ENCODE data around the gene AGBL5.
A peak's percentile ranks its signal among the peaks of the same experiment; 100 is the strongest.

Gene AGBL5

DNA sequence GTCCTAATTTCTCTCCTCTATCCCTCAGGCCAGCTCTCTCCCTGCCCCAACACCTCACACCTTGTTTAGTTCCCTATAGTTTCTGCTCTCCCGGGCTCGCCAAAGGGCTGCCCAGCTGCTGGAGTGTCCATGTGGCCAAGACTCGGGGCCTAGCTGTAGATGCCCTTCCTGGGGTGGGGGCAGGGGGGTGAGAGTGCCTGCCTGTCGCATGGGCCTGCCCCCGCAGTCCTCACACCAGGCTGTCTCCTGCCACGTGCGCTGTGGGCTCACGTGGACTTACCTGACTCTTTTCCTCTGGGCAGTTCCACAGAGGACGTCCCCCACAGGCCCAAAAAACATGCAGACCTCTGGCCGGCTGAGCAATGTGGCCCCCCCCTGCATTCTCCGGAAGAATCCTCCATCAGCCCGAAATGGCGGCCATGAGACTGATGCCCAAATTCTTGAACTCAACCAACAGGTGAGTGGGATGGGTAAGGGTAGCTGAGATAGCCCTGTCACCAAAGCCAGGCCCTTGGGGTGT is 26.1 kb upstream of the AGBL5 start:
- DNase-seq: no peak

DNA sequence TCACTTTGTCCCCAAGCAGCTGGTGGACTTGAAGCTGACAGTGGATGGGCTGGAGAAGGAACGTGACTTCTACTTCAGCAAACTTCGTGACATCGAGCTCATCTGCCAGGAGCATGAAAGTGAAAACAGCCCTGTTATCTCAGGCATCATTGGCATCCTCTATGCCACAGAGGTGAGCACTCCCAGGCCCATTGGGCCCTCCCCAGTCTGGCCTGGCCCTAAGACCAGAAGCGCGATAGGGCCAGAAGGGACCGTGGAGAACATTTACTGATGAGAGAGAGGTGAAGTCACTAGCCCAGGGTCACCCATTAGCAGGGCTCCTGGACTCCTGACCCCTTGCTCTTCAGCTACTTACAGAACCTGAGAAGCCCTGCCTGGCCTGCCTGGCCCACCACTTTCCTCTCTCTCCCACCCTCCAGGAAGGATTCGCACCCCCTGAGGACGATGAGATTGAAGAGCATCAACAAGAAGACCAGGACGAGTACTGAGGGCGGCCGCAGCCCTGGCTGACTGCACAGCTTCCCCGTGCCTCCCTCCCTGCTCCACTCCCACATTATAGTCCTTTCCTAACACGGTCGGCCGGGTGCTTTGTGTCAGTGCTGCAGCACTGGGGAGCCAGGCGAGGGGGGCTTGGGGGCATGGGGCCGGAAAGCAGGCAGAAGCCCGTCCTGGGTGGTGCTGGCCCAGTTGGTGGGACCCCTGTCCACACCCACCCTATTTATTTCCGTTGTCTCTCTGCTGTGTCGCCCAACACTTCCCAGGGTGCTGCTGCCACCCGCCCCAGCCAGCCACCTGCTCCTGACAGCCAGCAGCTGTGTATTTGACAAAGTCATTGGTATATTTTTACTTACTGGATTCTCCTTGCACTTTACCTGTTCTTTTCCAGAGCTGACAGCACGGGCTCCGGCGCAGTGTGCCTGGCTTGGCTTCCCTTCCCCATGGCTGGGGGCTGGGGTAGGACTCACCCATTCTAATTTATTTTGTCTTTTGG is 25.3 kb upstream of the AGBL5 start:
- no peak for DNase-seq

GRCh38 chr2:27027211-27027651 is 24.2 kb upstream of the AGBL5 start:
- no peak for DNase-seq

- DNase-seq: no peak
Observed at GRCh38 chr2:27029051-27029450, 22.4 kb upstream of the AGBL5 start.

DNA sequence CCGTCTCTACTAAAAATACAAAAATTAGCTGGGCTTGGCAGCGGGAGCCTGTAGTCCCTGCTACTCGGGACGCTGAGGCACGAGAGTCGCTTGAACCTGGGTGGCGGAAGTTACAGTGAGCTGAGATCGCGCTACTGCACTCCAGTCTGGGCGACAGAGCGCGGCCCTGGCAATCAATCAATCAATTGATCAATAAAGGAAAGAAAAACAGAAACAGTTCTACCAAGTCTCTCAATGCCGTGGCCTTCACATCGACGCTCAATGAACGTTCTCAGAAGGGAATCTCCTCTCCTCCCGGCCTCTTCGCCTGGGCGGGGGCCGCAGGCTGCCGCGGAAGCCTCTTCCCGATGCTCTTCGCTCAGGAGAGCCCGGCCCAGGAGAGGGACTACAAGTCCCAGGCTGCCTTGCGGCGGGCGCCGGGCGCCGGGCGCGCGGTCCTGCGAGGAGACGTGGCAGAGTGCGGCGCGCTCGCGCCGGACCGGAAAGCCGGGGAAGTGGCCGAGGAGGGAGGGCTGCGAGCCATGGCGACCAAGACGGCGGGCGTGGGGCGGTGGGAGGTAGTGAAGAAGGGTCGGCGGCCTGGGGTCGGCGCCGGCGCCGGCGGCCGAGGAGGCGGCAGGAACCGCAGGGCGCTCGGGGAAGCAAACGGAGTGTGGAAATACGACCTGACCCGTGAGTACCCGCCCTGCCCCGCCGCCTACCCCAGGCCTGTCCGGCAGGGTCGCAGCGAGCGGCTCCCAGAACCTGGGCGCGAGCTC is 18.8 kb upstream of the AGBL5 start, which contains the start of gene TMEM214:
TMEM214 (plus strand) TSS at position 471 of the 758 bp plus-strand sequence; CDS start at position 522, 51 bp downstream.
- DNase-seq: peak; percentile 75

DNA sequence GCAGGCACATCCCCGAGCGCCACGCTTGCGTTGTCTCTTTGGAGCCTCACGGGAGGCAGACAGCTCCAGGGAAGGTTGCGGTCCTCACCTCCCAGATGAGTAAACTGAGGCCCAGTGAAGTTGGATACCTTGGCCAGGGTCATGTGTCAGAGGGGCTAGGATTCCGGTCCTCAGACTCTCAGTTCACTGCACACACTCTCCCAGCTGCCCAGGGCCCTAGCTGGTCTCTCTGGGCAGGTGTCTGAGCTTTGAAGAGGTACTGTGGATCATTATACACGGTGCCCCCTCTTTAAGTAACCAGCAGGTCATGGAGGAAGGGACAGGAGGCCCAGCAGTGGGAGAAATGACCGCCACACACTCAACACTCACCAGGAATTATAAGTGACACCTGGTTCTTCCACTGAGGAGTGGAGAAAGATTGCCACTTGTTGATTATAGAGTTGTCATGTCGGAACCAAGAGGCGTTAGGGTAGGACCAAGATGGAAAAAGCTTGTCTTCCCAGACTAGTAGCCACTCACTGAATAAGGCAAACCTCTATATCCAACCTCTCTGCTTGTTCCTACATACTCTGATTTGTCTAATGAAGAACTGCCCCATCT is 18.1 kb upstream of the AGBL5 start:
- DNase-seq: peak; percentile 7

DNA sequence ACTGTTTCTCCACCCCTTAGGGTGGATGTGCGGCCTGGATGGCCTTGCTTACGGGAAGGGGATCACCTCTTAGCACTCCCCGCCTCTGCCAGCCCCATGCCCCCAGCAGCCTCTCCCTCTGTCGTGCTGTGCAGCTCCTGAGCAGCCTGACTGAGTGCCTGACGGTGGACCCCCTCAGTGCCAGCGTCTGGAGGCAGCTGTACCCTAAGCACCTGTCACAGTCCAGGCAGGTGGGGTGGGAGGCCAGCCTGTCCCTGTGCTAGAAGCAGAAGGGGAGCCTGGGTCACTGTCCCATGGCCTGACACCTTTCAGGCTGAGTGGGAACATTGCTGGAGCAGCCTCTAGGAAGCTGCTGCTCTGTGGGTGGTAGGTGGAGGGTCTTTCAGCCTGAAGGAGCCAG is 13.5 kb upstream of the AGBL5 start:
- DNase-seq: no peak

DNA sequence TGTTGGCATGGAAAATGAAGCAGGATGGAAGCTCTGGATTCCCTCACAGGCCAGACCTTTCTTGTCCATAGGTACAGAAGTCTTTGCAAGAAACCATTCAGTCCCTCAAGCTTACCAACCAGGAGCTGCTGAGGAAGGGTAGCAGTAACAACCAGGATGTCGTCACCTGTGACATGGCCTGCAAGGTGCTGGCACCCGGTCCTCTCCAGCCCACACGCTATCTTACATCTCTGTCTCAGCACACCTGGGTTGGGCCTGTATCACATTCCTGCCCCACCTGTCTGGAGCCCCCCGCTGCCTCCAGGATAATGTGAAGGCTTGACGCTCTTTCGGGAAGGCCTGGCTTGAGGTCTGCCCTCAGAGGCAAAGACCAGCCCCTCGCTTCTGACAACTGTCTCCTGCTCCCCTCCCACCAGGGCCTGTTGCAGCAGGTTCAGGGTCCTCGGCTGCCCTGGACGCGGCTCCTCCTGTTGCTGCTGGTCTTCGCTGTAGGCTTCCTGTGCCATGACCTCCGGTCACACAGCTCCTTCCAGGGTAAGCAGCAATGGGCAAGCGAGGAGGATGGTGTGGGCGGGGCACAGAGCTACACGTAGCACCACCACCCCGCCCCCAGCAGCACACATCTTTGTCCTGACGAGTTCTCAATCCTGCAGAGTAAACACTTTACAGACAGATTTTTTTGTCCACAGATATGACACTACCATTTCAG is 12.7 kb upstream of the AGBL5 start:
- no peak for DNase-seq

GRCh38 chr2:27039426-27039825 is 12.0 kb upstream of the AGBL5 start:
- no peak for DNase-seq

DNA sequence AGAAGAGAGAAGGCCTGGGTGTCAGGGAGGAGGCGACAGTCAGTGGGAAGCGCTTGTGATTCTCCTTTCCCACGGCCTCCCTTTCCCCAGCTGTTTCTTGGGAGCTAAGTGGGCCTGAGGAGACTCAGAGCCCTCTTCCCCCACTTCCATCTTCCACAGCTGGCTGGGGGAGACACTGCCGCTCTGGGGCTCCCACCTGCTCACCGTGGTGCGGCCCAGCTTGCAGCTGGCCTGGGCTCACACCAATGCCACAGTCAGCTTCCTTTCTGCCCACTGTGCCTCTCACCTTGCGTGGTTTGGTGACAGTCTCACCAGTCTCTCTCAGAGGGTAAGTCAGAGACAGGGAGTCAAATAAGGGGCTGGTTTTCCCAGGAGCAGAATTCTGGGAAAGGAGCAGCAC is 11.6 kb upstream of the AGBL5 start:
- no peak for DNase-seq

- DNase-seq: no peak
Observed at GRCh38 chr2:27040282-27040681, 11.2 kb upstream of the AGBL5 start.

GRCh38 chr2:27041752-27042151 is 9.7 kb upstream of the AGBL5 start:
- DNase-seq: no peak

- peak; percentile 93 for DNase-seq
Observed at GRCh38 chr2:27042159-27042661, 9.3 kb upstream of the AGBL5 start.

DNA sequence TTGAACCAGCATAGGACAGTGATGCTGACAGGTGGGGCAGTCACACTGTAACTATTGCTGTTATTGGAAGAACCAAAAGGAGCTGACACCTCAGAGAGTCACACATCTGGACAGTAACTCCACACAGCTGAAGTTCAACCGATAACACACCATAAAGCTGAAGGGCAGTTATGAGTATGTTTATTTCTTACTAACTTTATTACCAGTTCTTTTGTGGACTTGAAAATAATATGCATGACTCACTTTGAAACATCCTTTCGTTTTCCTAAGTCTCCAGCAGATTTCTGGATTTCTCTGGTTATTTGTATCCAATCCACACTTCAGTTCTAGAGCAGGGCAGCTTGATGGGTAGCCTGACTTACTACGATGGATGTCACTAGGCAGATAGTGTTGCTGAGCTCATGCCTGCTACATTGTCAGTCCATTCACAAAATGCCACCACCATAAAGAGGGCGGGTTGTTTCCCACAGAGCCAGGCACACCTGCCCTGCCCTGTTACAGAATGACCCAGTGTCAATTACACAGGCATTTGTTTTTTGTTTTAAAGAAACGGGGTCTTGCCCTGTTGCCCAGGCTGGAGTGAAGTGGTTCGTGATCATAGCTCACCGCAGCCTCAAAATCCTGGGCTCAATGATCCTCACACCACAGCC is 8.4 kb upstream of the AGBL5 start:
- no peak for DNase-seq

- DNase-seq: no peak
Observed at GRCh38 chr2:27049422-27050280, 1.8 kb upstream of the AGBL5 start.

DNA sequence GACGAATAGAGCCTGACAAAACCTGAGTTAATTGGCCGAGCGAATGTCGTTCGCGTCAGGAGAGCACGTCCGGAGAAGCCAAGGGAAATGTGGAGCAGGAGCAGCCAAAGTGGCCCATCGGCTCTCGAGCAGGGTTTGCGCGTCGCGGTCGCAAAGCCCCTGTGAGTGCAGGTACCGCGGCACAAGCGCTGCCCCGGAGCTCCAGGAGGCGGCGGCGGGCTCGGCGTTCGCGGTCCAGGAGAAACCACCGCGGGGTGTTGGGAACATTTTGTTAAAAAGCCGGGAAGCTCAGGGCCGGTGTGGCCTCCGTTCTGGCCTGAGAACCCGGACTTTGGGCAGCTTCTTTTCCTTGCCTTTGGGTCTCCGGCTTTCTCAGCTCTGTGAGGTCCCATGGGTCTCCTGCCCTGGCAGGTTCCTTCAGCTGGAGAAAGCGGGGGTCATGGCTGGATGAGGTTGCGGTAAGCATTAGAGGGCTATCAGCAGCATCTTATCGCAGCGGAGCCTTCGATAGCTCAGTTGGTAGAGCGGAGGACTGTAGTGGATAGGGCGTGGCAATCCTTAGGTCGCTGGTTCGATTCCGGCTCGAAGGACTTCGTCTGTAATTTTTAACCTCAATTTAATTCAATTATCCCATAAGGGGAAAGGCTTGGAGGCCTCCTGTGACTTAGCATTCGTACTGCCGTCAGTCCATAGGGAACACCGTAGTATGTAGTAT is 1.0 kb upstream of the AGBL5 start:
- peak; percentile 91 for DNase-seq

- no peak for DNase-seq
Observed at GRCh38 chr2:27051902-27052645, 606 bp downstream of the AGBL5 start.

DNA sequence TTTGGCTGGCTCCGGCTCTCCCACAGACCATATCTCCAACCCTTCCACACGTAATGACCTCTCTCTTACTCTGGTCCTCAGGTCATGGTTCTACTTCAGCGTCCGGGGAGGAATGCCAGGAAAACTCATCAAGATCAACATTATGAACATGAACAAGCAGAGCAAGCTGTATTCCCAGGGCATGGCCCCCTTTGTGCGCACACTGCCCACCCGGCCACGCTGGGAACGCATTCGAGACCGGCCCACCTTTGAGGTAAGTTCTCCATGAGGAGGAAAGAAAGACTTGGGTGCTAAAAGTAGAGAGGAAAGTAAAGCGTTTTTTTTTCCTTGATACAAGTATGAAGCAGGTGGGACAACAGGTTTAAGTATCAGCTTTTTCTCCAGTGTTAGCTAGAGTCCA is 1.9 kb downstream of the AGBL5 start:
- DNase-seq: no peak

DNA sequence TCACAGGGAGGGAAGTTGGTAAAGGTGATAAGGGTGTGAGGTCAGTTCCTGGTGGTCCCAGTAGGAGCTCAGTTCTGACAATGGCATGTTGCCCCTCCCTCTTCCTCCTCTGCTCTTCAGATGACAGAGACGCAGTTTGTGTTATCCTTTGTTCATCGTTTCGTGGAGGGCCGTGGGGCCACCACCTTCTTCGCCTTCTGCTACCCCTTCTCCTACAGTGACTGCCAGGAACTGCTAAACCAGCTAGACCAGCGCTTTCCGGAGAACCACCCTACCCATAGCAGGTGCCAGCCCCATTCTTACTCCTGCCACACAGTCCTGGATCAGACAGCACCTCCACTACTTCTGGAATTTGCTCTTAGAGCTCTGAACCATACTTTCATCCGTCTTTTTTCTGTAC is 2.3 kb downstream of the AGBL5 start:
- no peak for DNase-seq

All from DMS79 treated with DMSO at 0.1 percent for 48 hours (cell line).